Measurements from ENCODE around the gene RD3L. TPM values are rescaled to one million over a fixed set of nuclear protein-coding genes. Genes with fewer than 3 reads are reported as not detected.
"Not testable (repeated sequence)": the region's sequence is repeated elsewhere in the genome, so short reads cannot be mapped to it uniquely, and the experiment has no call there.

The RD3L gene
- total RNA-seq, 1 donor from 2014 or later: not detected

DNA sequence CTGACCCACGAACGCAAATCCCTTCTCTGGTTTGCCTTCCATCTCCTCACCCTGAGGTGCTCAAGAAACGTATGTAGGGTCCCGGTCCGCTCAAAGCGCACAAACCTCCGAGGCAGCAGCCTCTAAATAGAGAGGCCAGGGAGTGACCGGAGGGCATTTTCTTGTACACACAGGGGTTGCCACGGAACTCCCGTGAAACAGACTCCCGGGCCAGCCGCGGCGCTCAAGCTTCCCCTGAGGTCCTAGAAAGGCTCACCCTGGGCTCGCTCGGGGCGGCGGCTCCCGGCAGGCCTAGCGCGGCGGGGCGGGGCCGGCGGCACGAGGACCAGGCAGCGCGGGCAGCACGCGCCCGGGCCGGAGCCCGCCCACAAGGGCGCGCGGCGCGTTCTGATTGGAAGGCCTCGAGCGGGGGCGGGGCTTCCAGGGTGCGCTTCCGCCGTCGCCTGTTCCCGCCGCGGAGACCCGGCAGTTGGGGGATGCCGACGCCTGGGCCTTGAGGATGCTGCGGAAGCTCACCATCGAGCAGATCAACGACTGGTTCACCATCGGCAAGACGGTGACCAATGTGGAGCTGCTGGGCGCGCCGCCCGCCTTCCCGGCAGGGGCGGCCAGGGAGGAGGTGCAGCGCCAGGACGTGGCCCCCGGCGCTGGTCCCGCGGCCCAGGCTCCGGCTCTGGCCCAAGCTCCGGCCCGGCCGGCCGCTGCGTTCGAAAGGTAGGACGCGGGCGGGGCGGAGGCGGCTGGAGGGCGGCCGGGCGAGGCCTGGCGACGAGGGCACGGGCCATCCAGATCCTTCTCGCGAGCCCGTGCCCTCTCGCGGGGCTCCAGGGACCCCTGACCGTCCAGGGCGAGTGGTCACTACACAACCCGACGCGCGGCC lies 14.1 kb downstream of the RD3L start, which contains the start of gene TDRD9:
Gene TDRD9 (plus strand): TSS at position 446 of the 880 bp plus-strand sequence. CDS start 54 bp downstream, at position 500.
- no peak for DNase-seq (ENCODE audit: extremely low read depth, low read depth, low spot score)

DNA sequence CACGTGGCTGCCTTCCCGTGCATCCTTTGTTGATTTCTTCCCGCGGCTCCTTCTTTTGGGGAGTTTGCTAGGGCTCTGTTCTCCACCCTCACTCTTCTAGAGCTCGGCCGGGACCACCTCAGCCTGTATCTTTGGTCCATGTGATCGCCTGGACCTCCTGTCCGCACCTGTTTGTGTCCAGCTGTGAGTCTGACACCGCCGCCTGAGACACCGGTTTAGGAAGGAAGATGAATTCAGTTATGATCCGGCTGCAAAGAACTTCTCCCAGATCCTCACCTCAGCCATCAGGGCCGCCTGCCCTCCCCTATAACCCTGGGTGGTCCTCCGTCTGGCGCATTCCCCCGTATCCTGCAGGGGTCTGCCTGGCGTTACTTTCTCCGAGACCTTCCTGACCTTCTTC lies 14.8 kb downstream of the RD3L start:
- DNase-seq (ENCODE audit: extremely low read depth, low read depth, low spot score): no peak

DNA sequence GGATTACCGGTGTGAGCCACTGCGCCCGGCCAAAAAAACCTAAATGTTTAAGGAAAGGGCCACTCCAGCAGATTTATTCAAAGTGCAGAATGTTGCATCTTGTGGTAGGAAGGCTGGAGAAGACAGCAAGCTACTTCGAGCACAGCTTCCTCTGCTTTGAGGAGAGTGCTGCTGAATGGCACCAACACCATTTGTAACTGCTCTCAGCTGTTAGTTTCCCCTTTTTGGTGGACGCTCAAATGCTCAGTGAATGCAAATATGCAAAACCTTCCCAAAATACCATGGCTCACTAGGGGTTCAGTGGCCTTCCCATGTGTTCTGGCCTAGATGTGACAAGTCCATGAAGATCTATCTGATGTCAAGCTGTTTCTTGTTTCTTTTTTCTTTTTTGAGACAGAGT lies 17.0 kb downstream of the RD3L start:
- no peak for DNase-seq (ENCODE audit: extremely low read depth, low read depth, low spot score)

DNA sequence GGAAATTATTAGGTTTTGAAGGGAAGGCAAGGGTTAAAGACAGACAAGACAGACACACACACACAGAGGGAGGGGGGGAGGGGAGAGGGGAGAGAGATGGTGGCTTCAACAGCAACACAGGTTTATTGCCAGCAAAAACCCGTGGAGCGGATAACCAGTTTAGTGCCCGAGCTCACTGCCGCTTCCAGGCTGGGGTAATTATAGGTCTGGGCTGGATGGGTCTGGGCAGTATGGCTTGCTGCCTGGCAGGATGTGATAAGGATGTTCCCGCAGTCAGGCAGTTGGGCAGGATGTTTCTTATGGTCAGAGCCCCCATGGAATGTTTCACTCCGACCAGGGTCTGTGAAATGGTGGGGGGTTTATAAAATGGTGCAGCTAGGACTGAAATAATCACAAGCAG lies 18.5 kb downstream of the RD3L start:
- no peak for DNase-seq (ENCODE audit: extremely low read depth, low read depth, low spot score)

DNA sequence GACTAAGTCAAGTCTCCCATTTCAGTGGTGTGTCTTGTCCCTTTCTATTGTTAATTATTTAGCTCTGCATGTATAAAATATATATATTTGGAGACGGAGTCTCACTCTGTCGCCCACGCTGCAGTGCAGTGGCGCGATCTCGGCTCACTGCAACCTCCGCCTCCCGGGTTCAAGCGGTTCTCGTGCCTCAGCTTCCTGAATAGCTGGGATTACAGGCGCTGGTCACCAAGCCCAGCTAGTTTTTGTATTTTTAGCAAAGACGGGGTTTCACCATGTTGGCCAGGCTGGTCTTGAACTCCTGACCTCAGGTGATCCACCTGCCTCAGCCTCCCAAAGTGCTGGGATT lies 20.5 kb downstream of the RD3L start:
- DNase-seq (ENCODE audit: extremely low read depth, low read depth, low spot score): not testable (repeated sequence)

DNA sequence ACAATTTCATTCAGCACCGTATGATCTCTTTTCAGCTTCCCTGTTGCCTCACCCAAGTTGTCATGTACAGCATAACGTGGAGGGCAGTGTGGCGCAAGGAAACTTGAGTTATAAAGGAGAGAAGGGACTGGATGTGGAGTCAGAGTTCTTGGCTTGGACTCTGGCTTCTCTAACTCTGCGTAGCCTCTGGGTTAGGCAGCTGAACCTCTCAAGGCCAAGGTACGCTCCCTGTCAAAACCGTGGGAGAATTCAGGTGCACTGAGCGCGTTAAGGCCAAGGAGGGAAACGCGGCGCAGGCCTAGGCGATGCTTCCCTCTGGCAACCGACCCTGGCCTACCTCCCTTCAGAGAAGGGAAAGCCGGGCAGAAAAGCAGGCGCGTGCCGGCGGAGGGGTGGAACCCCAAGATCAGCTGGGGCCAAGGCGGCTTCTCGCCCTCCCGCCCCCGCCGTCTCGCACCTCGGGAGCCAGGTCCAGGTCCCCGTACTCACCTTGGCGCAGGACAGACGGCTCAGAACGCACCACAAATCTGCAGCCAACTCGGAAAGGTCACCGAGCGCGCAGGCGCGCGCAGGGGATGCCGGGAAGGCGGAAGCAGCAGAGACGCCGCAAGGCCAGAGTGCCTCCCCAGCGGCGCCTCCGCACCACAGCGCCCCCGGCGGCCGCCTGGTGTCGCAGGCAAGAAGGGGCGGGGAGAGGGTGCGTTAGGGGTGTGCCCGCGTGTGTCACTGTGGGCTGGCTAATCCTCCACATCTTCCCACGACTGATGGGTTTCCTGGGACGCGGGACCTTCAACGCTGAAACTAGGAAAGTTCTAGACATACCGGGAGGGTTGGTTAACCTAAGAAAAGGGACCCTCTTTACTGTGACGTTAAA lies 21.1 kb downstream of the RD3L start:
- no peak for DNase-seq (ENCODE audit: extremely low read depth, low read depth, low spot score)

DNA sequence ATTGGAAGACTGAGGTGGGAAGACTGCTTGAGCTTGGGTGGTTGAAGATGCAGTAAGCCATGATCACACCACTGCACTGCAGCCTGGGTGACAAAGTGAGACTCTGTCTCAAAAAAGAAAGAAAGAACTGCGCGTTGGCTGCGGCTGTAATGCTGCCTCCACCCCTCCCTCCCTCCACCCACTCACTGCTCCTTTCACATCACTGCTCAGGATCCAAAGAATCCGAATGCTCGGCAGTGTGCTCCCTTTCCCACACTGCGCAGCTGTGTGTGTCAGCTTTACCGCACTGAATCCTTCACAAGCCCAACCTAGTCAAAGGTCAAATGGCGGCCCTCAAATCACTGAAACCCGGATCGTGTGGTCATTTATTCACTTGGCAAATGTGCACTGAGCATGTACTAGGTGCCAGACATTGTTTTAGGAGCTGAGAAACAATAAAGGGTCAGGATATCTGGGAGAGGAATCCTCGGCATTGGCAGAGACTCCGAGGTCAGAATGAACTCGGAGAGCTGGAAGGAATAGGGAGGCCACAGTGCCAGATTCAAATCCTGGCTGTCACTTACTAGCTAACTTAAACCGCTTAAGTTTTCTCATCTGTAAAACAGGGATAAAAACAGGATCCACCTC lies 25.6 kb downstream of the RD3L start:
- DNase-seq (ENCODE audit: extremely low read depth, low read depth, low spot score): no peak

DNA sequence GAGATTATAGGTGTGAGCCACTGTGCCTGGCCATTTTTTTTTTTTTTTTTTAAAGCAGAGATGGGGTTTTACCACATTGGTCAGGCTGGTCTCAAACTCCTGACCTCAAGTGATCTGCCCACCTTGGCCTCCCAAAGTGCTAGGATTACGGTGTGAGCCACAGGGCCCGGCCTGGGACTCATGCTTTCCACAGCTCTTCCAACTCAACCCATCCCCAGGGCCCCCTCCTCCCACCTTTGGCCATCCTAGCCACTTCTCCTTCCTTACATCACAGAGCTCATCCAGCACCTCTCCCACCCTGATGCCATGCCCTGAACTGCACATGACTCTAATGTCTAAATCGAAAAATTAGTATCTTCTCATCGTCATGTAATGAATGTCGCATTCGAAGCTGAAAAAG lies 26.7 kb downstream of the RD3L start:
- DNase-seq (ENCODE audit: extremely low read depth, low read depth, low spot score): no peak

DNA sequence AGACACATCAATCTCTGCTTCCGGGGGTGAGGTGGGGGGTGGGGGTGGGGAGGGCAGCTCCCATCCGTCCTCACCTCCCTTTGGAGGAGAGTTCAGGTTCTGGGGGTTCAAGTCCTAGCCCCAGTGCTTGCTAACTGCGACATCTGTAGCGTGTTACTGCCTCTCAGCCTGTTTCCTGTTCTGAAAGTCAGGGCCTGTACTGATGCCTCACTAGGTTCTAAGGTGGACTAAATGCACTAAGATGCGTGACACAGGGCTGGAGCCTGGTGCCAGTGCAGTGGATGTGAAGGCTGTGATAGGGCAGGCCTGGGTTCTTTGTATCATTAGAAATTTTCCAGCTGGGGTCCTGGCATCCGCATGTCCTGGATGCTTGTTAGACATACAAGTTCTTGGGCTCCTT lies 31.3 kb downstream of the RD3L start:
- DNase-seq (ENCODE audit: extremely low read depth, low read depth, low spot score): no peak

DNA sequence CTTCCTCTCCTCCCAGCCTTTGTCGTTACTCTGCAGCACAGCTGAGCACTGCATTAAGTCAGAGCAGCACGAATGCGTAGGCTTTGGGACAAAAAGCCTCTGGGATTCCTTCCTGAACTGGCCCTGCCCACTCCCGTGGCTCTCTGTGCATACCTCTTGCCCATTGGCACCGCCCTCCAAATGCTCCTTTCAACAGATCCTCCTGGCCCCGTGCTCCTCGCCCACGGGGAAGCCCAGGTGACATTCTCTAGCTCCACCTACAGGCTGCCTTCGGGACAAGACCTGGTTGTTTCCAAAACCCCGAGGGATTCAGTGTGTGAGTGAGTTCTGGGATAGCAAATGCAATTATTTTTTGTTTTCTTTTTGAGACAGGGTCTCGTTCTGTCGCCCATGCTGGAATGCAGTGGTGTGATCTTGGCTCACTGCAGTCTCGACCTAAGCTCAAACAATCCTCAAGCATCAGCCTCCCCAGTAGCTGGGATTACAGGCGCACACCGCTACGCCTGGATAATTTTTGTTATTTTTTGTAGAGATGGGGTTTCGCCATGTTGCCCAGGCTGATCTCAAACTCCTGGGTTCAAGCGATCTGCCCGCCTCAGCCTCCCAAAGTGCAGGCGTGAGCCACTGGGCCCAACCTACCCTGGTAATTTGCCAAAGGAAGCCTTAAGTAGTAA lies 31.9 kb downstream of the RD3L start:
- DNase-seq (ENCODE audit: extremely low read depth, low read depth, low spot score): no peak

DNA sequence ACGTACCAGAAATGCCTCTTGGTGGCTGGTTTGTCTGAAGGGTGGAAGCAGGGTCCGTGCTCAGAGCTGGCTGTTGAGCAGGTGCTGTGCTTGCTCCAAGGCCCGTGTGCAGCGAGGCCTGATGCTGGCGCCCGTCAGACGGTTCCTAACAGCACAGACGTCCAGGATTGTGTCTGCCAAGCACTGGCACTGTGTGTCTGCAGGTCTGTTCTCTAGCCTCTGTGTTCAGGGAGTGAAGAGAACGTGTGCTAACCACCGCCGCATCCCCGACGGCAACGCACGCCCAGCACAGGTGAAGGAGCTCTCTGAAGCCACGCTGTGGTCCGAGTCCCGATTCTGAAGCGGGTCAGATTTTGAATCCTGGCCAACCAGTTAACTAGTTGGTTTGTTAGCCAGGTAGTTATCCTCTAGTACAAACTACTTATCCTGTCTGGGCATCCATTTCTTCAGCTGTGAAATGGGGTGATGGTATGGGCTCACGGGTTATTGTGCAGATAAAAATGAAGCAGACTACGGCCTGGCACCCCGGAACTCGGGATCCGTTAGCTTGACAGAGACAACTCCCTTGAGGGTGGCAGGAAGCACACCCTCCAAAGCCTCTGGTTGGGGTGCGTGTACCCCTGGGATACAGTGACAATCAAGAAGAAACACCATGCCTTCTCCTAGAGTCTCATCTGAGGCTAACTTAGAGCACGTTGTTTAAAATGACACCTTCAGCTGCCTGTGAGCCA lies 32.6 kb downstream of the RD3L start:
- no peak for DNase-seq (ENCODE audit: extremely low read depth, low read depth, low spot score)

DNA sequence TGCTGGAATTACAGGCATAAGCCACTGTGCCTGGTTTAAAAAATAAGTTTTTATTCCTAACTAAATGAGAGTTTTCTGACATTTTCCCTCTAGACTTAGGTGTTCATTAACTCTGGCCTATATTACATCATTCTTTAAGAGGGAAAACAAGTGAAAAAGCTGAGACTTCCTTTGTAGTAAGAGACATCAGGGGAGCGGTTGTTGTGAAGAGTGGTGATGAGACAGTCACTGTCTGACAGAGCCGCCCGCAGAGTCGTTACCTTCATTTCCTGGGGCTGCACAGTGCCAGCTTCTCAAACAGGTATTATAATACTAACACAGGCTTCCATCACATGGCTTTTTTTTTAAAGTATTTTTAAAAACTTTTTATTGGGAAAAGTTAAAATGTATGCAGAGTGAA lies 33.7 kb downstream of the RD3L start:
- DNase-seq (ENCODE audit: extremely low read depth, low read depth, low spot score): no peak

DNA sequence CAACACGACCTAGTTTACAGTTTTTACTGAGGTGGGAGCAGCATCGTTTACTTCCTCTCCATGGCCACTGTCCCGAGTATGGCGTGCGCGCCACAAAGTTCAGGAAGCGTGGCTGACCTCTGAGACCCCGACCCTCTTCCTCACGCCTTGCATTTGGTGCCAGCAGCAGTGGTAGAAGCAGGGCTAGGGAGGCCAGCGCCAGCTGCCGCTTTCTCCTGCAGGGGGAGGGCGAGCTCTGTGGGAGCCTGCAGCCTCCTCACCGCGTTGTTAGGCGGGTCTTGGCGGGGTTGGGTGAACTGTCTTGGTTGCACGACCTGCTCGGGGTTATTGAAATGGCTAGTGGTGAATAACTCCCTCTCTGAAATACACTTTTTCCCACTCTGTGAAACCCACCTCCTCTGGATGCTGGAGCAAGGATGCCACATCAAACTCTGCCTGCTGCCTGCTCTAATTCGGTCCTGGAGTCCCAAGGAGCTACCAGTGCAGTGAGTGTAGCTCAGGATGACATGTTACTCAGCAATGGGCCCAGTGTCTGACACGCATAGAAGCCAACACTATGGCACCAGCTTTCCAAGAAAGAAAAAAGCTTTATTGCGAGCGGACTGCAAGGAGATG lies 36.4 kb downstream of the RD3L start:
- no peak for DNase-seq (ENCODE audit: extremely low read depth, low read depth, low spot score)

DNA sequence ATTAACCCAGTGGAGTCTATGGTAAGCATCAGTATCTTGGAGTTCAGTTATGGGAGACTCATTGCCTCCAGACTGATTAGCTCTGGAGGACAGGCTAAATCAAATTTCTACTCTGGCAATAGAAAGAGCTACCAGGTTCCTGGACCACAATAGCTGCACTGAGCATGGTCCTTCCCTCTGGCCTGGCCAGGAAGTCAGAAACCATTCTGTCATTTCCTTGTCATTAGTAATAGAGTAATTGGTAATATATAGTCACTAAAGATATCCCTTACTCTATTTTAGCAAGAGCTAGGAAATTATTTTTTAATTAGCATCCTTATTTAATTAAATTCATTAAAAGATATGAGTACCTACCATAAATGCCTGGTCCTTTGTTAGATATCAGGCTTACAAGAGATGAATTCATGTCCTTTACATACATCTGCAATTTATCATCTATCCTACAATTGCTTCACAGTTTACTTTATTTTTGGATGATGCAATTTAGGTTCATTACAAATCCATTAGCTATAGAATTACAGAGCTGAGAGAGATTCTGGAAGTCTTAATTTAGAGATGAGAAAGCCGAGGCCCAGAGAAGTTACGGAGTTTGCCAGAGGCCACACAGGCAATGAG lies 37.7 kb downstream of the RD3L start:
- no peak for DNase-seq (ENCODE audit: extremely low read depth, low read depth, low spot score)

DNA sequence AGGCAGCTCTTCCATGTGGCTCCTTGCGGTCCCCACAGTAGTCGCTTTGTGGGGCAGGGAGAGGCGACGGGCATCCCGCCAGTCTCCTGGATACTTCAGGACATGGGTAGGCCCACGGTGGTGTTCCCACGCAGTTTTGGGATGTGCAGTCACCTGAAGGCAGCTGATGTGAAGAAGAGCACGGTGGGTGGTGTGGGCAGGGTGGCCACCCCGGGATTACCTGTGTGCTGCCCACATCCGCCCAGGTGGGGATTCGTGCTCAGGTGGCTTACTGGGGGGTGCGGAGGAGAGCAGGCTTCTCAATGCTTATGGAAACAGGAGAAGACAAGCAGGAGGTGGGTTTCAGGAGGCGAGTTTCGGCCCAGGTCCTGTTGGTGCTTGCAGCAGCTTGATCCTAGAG lies 42.5 kb downstream of the RD3L start:
- no peak for DNase-seq (ENCODE audit: extremely low read depth, low read depth, low spot score)

DNA sequence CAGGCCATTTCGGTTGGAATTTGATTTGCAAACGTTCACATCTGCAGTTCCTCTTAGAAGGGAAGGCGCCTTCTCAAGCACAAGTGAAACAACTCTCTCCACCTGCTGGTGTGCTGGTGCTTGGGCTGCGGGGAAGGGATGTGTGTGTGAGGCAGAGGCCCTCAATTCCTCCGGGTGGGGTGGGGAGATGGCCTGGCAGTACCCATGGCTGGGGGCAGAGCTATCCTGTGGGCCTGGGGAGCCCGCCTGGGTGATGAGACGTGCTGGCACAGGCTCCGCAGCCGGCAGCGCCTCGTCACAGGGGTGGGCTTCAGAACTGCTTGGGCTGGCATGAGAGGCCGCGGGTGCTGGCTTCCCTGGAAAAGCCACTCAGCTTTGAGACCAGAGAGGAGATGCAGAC lies 43.0 kb downstream of the RD3L start:
- DNase-seq (ENCODE audit: extremely low read depth, low read depth, low spot score): no peak

DNA sequence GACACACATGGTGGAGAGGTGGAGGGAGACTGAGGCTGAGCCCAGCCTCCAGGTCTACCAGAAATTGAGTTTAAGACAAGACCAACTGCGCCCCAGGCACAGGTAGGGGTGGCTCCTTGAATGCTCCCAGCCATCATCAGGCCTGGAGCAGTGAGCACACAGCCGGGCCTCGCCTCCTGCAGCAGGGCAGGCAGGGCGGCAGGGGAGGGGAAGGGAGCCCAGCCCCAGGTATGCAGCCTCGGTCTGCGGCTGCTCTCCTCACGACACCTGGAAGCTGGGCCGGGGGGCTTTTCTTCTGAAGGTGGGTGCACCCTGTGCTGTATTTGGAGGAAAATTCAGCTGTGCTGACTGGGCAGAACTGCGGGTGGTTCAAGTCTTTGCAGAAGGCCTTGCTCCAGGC lies 43.6 kb downstream of the RD3L start:
- DNase-seq (ENCODE audit: extremely low read depth, low read depth, low spot score): no peak

DNA sequence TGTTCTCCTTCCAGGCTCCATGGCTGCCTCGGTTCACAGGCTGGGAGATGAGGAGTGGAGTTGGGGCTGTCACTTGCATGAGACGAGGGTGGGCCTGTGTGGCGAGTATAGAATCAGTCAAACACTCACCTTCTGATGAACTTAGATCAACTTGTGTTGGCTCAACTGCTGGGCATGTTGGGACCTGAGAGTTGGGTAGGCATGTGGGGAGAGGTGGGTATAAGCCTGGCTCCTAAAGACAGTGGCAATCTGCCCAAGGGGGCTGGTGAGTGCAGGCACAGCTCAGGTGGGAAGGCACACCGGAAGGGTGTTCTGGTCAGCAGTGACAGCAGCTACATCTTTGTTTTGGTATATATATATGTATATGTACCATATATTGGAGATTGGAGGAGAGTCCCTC lies 44.1 kb downstream of the RD3L start:
- DNase-seq (ENCODE audit: extremely low read depth, low read depth, low spot score): no peak

All from glomerular endothelial cell (primary cell).